ENCODE measurements around the gene TRPM5. TPM values are rescaled to one million over a fixed set of nuclear protein-coding genes. Genes with fewer than 3 reads are reported as not detected.

Gene TRPM5
- total RNA-seq, 1 experiment from 2014 or later = not detected

- ChIA-PET CTCF (no interaction called here), POLR2A (ENCODE audit: low non-redundant PET) (no interaction called here)
- Histone ChIP-seq H3K4me3 (ENCODE audit: low read depth, low read length, poor library complexity, severe bottlenecking) (no peak overlapping the region), H3K27ac (ENCODE audit: low read depth, low read length, poor library complexity, severe bottlenecking) (no peak overlapping the region), H3K9me3 (ENCODE audit: low read depth, low read length, poor library complexity, severe bottlenecking) (no peaks in the 10 kb centered on the region), H3K36me3 (ENCODE audit: insufficient read depth, low read length, poor library complexity, severe bottlenecking) (no peaks in the 10 kb centered on the region), H3K27me3 (replicated peaks; ENCODE audit: insufficient read depth, low read depth, low read length, poor library complexity) (peaks cover 7% of the 10 kb centered on the region), H3K4me1 (ENCODE audit: insufficient read depth, low read length, poor library complexity, severe bottlenecking) (no peaks in the 10 kb centered on the region)
- BruUV-seq (replicated peaks) = no TSS peak
- intact Hi-C loops (cut with micrococcal nuclease; ENCODE audit: unreplicated experiment) = no loop called here
- no peak for DNase-seq (ENCODE audit: low spot score)
- no peak for TF ChIP-seq EZH2 (IDR thresholded peaks at IDR 0.05; ENCODE audit: borderline replicate concordance, low read depth, low read length, poor library complexity, severe bottlenecking)
- no peak for TF ChIP-seq CTCF (conservative IDR thresholded peaks at IDR 0.05; ENCODE audit: low read depth, low read length)
Observed at GRCh38 chr11:2466869-2467694, 22.8 kb upstream of the TRPM5 start.

DNA sequence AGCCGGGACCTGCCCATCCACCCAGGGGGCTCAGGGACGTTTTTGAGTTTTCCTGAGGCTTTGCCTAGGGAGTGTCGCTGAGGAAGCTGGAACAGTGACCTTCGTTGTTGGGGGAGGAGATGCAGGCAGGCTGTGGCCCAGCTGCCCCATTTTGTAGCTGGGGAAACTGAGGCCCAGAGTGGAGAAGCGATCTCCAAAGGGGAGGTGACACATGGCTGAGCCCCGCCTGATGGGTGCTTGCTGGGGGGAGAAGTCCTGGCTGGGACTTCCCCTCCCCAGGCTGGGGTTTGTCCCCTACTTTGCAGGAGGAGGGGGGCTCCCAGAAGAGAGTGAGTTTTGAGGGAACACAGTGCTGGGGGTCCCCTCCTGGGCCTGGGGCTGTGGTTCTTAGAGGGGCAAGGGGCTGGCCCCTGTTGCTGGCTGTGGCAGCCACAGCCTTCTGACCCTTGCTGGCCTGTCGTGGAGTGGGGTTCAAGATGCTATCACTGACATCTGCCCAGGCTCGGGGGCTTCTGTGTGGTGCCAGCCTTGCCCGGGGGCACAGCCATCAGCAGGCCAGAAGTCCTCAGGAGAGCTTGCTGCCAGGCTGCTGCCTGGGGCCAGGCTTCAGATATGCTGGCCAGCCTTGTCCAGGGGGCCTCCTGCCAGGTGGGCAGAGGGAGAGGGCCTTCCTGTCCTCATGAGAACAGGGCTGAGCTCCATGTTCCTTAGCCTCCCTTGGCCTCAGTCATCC lies 21.9 kb upstream of the TRPM5 start:
- H3K27ac ChIP-seq (ENCODE audit: low read depth, low read length, poor library complexity, severe bottlenecking) = no peak overlapping the region
- no peaks in the 10 kb centered on the region for H3K4me1 ChIP-seq (ENCODE audit: insufficient read depth, low read length, poor library complexity, severe bottlenecking)
- ChIA-PET CTCF (no interaction called here), POLR2A (ENCODE audit: low non-redundant PET) (no interaction called here)
- H3K4me3 ChIP-seq (ENCODE audit: low read depth, low read length, poor library complexity, severe bottlenecking) = no peak overlapping the region
- no peak for TF ChIP-seq EZH2 (IDR thresholded peaks at IDR 0.05; ENCODE audit: borderline replicate concordance, low read depth, low read length, poor library complexity, severe bottlenecking)
- peaks cover 7% of the 10 kb centered on the region for H3K27me3 ChIP-seq (replicated peaks; ENCODE audit: insufficient read depth, low read depth, low read length, poor library complexity)
- no peaks in the 10 kb centered on the region for H3K36me3 ChIP-seq (ENCODE audit: insufficient read depth, low read length, poor library complexity, severe bottlenecking)
- H3K9me3 ChIP-seq (ENCODE audit: low read depth, low read length, poor library complexity, severe bottlenecking) = no peaks in the 10 kb centered on the region
- BruUV-seq (replicated peaks) = no TSS peak
- intact Hi-C loops (cut with micrococcal nuclease; ENCODE audit: unreplicated experiment) = no loop called here
- DNase-seq (ENCODE audit: low spot score) = no peak

- H3K27ac ChIP-seq (ENCODE audit: low read depth, low read length, poor library complexity, severe bottlenecking) = no peak overlapping the region
- ChIA-PET POLR2A (ENCODE audit: low non-redundant PET) (no interaction called here), CTCF (no interaction called here)
- H3K9me3 ChIP-seq (ENCODE audit: low read depth, low read length, poor library complexity, severe bottlenecking) = no peaks in the 10 kb centered on the region
- no peaks in the 10 kb centered on the region for H3K36me3 ChIP-seq (ENCODE audit: insufficient read depth, low read length, poor library complexity, severe bottlenecking)
- peaks cover 4% of the 10 kb centered on the region for H3K27me3 ChIP-seq (replicated peaks; ENCODE audit: insufficient read depth, low read depth, low read length, poor library complexity)
- intact Hi-C loops (cut with micrococcal nuclease; ENCODE audit: unreplicated experiment) = no loop called here
- no peak for DNase-seq (ENCODE audit: low spot score)
- TF ChIP-seq CTCF (conservative IDR thresholded peaks at IDR 0.05; ENCODE audit: low read depth, low read length) (no peak), EZH2 (IDR thresholded peaks at IDR 0.05; ENCODE audit: borderline replicate concordance, low read depth, low read length, poor library complexity, severe bottlenecking) (no peak)
- H3K4me3 ChIP-seq (ENCODE audit: low read depth, low read length, poor library complexity, severe bottlenecking) = no peak overlapping the region
- H3K4me1 ChIP-seq (ENCODE audit: insufficient read depth, low read length, poor library complexity, severe bottlenecking) = no peaks in the 10 kb centered on the region
- BruUV-seq (replicated peaks) = no TSS peak
Observed at GRCh38 chr11:2465202-2466068, 21.1 kb upstream of the TRPM5 start.
